Stomach (tissue), 19 donors: ENCODE measurements around the gene FAM124A. TPM values are rescaled to one million over a fixed set of nuclear protein-coding genes. Genes with fewer than 3 reads are reported as not detected.

Experiments
- DNase-seq, 2 donors: peaks; one replicate each; pipeline versions ENCODE4 v3.0.0 to v3.0.0-alpha.2; 2013 to 2019
- H3K27ac ChIP-seq, 5 donors: fragments of 200-600 bp in 4 of 5; sonication (generic) in 4 of 5; one replicate each; pipeline ENCODE4 v1.5.1; 2013 to 2019; ENCODE audit warnings: mild to moderate bottlenecking in 1 of 5, moderate library complexity in 1 of 5
- H3K27me3 ChIP-seq, 3 donors: fragments of 200-600 bp; sonication (generic); one replicate each; pipeline ENCODE4 v1.5.1; 2017 to 2019; ENCODE audit warnings: mixed run types in 1 of 3
- H3K36me3 ChIP-seq, 4 donors: fragments of 200-600 bp; sonication (generic); 1 replicate in 3 of 4; 2 replicates in 1 of 4; pipeline ENCODE4 v1.5.1; 2016 to 2019
- H3K4me1 ChIP-seq, 4 donors: fragments of 200-600 bp; sonication (generic); one replicate each; pipeline ENCODE4 v1.5.1; 2016 to 2019
- H3K4me3 ChIP-seq, 4 donors: fragments of 200-600 bp; sonication (generic) in 3 of 4; one replicate each; pipeline ENCODE4 v1.5.1; 2016 to 2019; ENCODE audit warnings: mild to moderate bottlenecking in 1 of 4
- H3K9me3 ChIP-seq, 4 donors: fragments of 200-600 bp; sonication (generic); one replicate each; pipeline ENCODE4 v1.5.1; 2016 to 2019
- EP300 ChIP-seq: sonication (generic); formaldehyde crosslinking; IDR thresholded peaks from one replicate; pipeline ENCODE4 v1.6.1; 2017; ENCODE audit warnings: antibody characterized with exemption
- POLR2A ChIP-seq, 4 donors: fragments of 450-650 bp; IDR thresholded peaks; one replicate each; pipeline ENCODE4 v1.6.1; 2016; ENCODE audit warnings: antibody characterized with exemption in 4 of 4, control low read depth in 2 of 4, mild to moderate bottlenecking in 1 of 4, moderate library complexity in 1 of 4
- POLR2AphosphoS5 ChIP-seq, 3 donors: sonication (generic); formaldehyde crosslinking; IDR thresholded peaks; one replicate each; pipeline ENCODE4 v1.6.1; 2016; ENCODE audit warnings: antibody characterized with exemption in 3 of 3
- WGBS, 5 donors: extraction: QIAGEN DNeasy Blood & Tissue Kit in 3 of 5; methylation state at CpG; one replicate each; pipeline versions ENCODE4 v1.1.5 to v1.1.7; 2013 to 2018; 5-methylcytosine and 5-hydroxymethylcytosine counted together
- intact Hi-C: fragments of 100-400 bp; cut with DNase I; formaldehyde crosslinking; loops from one replicate; pipeline ENCODE4 v1.15.1; 2023; ENCODE audit warnings: low total_unique reads
- long read RNA-seq, 10 donors: transcript quantifications; one replicate each; lab custom pipeline, GENCODE V29; 2026
- polyA plus RNA-seq, 3 donors: library from polyadenylated mRNA; stranded (reverse); fragments of 200-250 nt; gene quantifications; one replicate each; pipeline ENCODE4 v1.2.3, GENCODE V29; 2013
- total RNA-seq, 5 donors: library from RNA; depleted of rRNA; stranded (reverse); fragments of >200 nt; gene quantifications; one replicate each; pipeline versions ENCODE4 v1.1.0 to v1.2.3, GENCODE V29; 2014 to 2016
- TF ChIP-seq, protein P1 (sequence below), 7 experiments: fragments of 450-650 bp in 4 of 7; fragments of 200-600 bp in 3 of 7; sonication (generic) in 3 of 7; IDR thresholded peaks; one replicate each; pipeline ENCODE4 v1.5.1; 2016 to 2019; ENCODE audit warnings: antibody characterized with exemption in 7 of 7, control low read depth in 2 of 7, mild to moderate bottlenecking in 1 of 7
- donor health status: healthy with polysubstance abuse.
- donor health status: Bipolar disorder and iron deficiency.
- donor health status: healthy.

Gene FAM124A, protein sequence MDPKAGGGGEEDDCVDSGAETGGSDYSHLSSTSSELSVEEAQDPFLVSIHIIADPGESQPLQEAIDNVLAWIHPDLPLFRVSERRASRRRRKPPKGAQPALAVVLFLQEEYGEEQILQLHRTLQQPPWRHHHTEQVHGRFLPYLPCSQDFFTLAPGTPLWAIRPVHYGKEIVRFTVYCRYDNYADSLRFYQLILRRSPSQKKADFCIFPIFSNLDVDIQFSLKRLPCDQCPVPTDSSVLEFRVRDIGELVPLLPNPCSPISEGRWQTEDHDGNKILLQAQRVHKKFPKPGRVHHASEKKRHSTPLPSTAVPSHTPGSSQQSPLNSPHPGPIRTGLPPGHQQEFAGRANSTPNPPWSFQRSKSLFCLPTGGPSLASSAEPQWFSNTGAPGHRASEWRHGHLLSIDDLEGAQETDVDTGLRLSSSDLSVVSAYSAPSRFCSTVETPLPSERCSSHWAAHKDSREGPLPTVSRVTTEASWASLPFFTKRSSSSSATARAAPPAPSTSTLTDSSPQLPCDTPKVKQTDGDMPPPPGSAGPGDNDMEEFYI
- total RNA-seq = 10 to 100 TPM in 1 of 5 donors, 1 to 10 TPM in 4; 2.4 to 21.0 (median 2.9) TPM
- polyA plus RNA-seq = 1 to 10 TPM in 1 of 3 donors, under 1 TPM in 2; 0.46 to 1.9 (median 0.62) TPM
- long read RNA-seq, donor 1, partial matches to known transcripts = 0 of 1 reads
- long read RNA-seq, donor 1, other reads (novel, unspliced or antisense) = 0 of 1 reads
- long read RNA-seq, donor 2, full-length matches to known transcripts = 1 of 1 reads
- long read RNA-seq, donor 2, partial matches to known transcripts = 0 of 1 reads
- long read RNA-seq, donor 2, other reads (novel, unspliced or antisense) = 0 of 1 reads
- long read RNA-seq, donor 3 = 0 reads
- long read RNA-seq, donor 4 = 0 reads
- long read RNA-seq, donor 5 = 0 reads
- long read RNA-seq, donor 6, full-length matches to known transcripts = 2 of 2 reads
- long read RNA-seq, donor 6, partial matches to known transcripts = 0 of 2 reads
- long read RNA-seq, donor 6, other reads (novel, unspliced or antisense) = 0 of 2 reads
- long read RNA-seq, donor 7 = 0 reads
- long read RNA-seq, donor 8 = 0 reads
- long read RNA-seq, donor 9 = 0 reads
- long read RNA-seq, donor 10, full-length matches to known transcripts = 1 of 1 reads
- long read RNA-seq, donor 10, partial matches to known transcripts = 0 of 1 reads
- long read RNA-seq, donor 10, other reads (novel, unspliced or antisense) = 0 of 1 reads

GRCh38 chr13:51222037-51222685 is at the start of gene FAM124A:
FAM124A (plus strand) TSS chr13:51222398; CDS start chr13:51222502, 104 bp downstream.
- TF ChIP-seq, protein P1, sequence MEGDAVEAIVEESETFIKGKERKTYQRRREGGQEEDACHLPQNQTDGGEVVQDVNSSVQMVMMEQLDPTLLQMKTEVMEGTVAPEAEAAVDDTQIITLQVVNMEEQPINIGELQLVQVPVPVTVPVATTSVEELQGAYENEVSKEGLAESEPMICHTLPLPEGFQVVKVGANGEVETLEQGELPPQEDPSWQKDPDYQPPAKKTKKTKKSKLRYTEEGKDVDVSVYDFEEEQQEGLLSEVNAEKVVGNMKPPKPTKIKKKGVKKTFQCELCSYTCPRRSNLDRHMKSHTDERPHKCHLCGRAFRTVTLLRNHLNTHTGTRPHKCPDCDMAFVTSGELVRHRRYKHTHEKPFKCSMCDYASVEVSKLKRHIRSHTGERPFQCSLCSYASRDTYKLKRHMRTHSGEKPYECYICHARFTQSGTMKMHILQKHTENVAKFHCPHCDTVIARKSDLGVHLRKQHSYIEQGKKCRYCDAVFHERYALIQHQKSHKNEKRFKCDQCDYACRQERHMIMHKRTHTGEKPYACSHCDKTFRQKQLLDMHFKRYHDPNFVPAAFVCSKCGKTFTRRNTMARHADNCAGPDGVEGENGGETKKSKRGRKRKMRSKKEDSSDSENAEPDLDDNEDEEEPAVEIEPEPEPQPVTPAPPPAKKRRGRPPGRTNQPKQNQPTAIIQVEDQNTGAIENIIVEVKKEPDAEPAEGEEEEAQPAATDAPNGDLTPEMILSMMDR (IDR thresholded peaks at IDR 0.05) = peak in 1 of 7 experiments; percentile 57
- no peak for TF ChIP-seq POLR2A (IDR thresholded peaks at IDR 0.05)
- H3K4me1 ChIP-seq = peaks cover 0 to 33% (median 17%) of the 10 kb centered on the region in 4 donors
- no peaks in the 10 kb centered on the region for H3K9me3 ChIP-seq
- H3K4me3 ChIP-seq = peak within 1 kb of the TSS; percentile 82 to 90 (median 85)
- peak within 1 kb of the TSS; percentile 19 to 85 (median 61) for H3K27ac ChIP-seq
- peaks cover 0 to 32% (median 5%) of the 10 kb centered on the region in 3 donors for H3K27me3 ChIP-seq
- intact Hi-C loops = loop anchor here (5.0 kb wide), 1 partner anchor 60 kb away; no protein-coding TSS in a partner anchor
- 0 to 2% (median 0%) methylated on average over 2 to 106 of the region's 106 CpGs for WGBS, 5 donors
- no peaks in the 10 kb centered on the region for H3K36me3 ChIP-seq
- DNase-seq = peak; percentile 57 to 82

DNA sequence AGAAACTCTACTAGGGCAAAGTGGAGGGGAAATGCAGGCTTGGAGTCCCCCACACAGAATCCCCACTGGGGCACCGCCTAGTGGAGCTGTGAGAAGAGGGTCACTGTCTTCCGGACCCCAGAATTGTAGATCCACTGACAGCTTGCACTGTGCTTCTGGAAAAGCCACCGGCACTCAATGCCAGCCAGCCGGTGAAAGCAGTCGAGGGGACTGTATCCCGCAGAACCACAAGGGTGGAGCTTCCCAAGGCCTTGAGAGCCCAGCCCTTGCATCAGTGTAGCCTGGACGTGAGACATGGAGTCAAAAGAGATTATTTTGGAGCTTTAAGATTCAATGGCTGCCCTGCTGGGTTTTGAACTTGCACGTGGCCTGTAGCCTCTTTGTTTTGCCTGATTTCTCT is 47.2 kb upstream of the FAM124A start:
- Histone ChIP-seq H3K27me3 (peaks cover 0 to 4% (median 0%) of the 10 kb centered on the region in 3 donors), H3K9me3 (no peaks in the 10 kb centered on the region), H3K36me3 (no peaks in the 10 kb centered on the region), H3K4me3 (no peak overlapping the region), H3K4me1 (no peaks in the 10 kb centered on the region), H3K27ac (no peak overlapping the region)
- no peak for TF ChIP-seq POLR2A (IDR thresholded peaks at IDR 0.05)
- TF ChIP-seq EP300 = no peak
- TF ChIP-seq POLR2AphosphoS5 (IDR thresholded peaks at IDR 0.05) = no peak
- TF ChIP-seq, protein P1 (IDR thresholded peaks at IDR 0.05) = no peak
- WGBS, 5 donors = 86 to 98% (median 92%) methylated on average over 8 of the region's 8 CpGs
- no peak for DNase-seq
- intact Hi-C loops = no loop called here

DNA sequence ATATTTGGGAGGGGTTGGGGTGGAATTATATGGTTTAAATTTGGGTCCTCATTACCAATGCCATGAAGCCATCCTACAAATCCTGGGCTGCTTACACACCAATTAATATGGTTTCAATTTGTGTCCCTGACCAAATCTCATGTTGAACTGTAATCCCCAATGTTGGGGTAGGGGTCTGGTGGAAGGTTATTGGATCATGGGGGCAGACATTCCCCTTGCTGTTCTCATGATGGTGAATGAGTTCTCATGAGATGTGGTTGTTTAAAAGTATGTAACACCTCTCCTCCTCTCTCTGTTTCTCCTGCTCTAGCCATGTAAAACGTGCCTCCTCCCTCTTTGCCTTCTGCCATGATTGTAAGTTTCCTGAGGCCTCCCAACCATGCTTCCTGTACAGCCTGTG is 46.6 kb upstream of the FAM124A start:
- WGBS, 5 donors = 42 to 92% (median 67%) methylated on average over 1 of the region's 1 CpG
- no peak overlapping the region for H3K4me3 ChIP-seq
- H3K27me3 ChIP-seq = peaks cover 0 to 3% (median 0%) of the 10 kb centered on the region in 3 donors
- no peaks in the 10 kb centered on the region for H3K9me3 ChIP-seq
- DNase-seq = no peak
- H3K27ac ChIP-seq = no peak overlapping the region
- TF ChIP-seq POLR2AphosphoS5 (IDR thresholded peaks at IDR 0.05) (no peak), POLR2A (IDR thresholded peaks at IDR 0.05) (no peak), EP300 (no peak)
- TF ChIP-seq, protein P1 (IDR thresholded peaks at IDR 0.05) = no peak
- no peaks in the 10 kb centered on the region for H3K36me3 ChIP-seq
- H3K4me1 ChIP-seq = no peaks in the 10 kb centered on the region
- intact Hi-C loops = no loop called here
